DMS 273 (cell line): Measurements from ENCODE around the gene ZBTB42.

Source experiments
- DNase-seq: peaks from one replicate; lab custom pipeline; 2025; ENCODE audit not compliant: unreplicated experiment; lab: John Stamatoyannopoulos, UW

Gene ZBTB42

DNA sequence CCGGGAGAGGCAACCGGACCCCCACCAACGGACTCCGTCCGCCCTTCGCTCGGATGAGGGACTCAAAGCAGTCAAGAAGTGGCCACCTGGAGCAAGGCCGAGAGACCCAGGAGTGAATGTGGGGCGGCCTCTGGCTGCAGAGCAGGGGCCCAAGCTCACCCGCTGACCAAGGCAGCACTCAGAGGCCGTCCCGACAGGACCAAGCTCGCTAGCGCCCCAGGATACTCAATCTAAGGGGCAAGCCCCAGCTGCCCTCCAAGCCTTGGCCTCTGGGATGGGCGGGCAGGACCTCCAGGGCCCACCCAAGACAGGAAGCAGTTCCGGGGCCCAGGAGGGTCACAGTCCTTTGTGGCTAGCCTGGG lies 6.3 kb upstream of the ZBTB42 start:
- no peak for DNase-seq

GRCh38 chr14:104794993-104795780 lies 5.7 kb upstream of the ZBTB42 start, which contains the start of gene AKT1:
AKT1 (minus strand) TSS chr14:104795748; CDS start chr14:104792643, 3,105 bp downstream.
- DNase-seq: peak; percentile 65

DNA sequence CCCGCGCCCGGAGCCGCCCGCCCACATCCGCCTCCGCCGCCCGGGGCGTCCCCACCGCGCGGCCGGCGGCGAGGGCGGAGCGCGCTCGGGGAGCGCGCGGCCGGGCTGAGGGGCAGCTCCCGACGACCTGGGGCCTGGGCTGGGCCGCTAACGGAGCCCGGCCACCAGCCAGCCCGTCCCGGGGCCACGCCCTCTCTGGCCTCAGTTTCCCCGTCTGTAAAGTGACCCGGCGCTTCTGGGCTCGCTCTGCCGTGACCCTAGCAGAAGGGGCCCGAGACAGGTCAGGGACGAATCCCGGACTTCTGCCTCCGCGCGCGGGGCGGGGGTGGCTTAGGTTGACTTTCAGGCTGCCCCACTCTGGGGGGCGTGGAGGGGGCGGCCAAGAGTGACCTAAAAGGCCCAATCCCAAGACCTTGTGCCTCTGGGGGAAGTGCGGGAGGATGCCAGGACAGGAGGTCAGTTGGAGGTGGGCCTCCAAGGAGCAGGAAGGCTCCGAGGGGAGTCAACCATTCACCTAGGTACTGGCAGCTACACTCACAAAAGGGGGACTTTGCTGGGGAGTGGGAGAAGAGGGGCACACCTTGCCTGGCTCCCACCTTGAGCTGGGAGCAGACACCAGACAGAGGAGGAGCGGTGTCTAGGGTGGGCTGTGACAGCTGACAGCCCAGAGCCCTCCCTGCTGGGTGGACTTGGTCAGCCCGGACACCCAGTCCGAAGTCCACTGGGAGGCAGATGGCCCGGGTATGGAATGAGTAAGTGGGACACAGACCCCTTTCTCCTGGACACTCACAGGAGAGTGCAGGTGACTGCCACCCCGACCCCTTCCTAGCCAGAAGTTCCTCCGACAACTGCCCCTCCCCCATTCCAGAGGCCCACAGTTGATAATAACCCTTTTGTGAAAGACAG lies 4.9 kb upstream of the ZBTB42 start:
- peak; percentile 77 for DNase-seq

DNA sequence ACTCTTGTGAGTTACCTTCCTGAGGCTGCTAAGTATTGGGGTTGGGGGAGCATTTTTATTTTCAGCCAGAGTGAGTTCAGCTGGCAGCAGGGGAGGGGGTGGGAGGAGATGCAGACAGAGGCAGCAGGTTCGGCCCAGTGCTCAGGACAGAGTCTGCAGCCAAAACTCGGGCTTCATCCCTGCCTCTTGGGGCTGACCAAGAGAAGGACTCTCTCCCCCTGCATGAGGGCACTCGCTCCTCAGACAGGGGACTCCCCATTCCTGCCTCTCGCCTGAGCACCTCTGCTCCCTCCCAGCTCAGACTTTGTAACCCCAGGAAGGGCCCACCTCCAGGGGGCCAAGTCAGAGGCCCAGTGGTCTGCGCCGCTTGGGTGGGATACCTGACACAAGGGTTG lies 4.2 kb upstream of the ZBTB42 start:
- no peak for DNase-seq

GRCh38 chr14:104797115-104798044 lies 3.5 kb upstream of the ZBTB42 start:
- peak; percentile 79 for DNase-seq

GRCh38 chr14:104798300-104799243 lies 2.3 kb upstream of the ZBTB42 start:
- DNase-seq: no peak

DNA sequence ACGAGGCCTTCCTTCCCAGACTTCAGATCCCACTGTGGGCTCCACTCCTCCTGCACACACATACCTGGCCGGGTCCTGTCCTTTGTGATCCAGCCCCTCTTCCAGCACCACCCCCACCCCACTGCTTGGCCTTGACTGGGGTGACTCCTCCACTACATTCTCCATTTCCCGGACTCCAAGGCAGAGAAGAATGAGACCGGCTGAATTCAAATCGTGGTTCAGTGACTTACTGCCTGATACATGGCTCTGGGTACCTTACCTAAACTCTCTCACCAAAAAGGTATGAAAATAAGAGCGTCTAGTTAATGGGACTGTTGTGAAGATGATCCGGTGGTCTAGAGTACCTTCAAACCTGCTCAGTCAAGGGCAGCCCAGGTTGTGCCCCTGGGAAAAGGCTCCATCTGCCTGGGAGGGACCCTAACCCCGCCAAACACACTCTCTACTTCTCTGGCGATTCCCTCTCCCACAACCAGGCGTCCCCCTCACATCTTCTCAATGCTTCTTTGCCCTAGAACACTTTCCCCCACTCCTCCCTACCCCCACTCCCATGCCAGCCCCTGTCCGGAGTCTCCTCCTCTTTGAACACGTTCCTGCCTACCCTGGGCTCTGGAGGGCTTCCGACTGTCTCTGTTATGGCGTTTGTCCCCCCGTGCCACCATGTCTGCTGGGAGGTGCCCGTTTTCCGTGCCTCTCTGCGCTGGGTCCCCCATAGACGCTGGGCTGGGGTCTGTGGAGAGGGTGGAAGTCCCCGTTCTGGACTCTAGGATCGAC lies 1.5 kb upstream of the ZBTB42 start:
- peak; percentile 55 for DNase-seq

GRCh38 chr14:104800015-104800770 lies 708 bp upstream of the ZBTB42 start:
- peak; percentile 91 for DNase-seq

- peak; percentile 64 for DNase-seq
These were observed 856 bp downstream of the ZBTB42 start for GRCh38 chr14:104801520-104802393.

- peak; percentile 84 for DNase-seq
These were observed 1.7 kb downstream of the ZBTB42 start for GRCh38 chr14:104802394-104803184.

DNA sequence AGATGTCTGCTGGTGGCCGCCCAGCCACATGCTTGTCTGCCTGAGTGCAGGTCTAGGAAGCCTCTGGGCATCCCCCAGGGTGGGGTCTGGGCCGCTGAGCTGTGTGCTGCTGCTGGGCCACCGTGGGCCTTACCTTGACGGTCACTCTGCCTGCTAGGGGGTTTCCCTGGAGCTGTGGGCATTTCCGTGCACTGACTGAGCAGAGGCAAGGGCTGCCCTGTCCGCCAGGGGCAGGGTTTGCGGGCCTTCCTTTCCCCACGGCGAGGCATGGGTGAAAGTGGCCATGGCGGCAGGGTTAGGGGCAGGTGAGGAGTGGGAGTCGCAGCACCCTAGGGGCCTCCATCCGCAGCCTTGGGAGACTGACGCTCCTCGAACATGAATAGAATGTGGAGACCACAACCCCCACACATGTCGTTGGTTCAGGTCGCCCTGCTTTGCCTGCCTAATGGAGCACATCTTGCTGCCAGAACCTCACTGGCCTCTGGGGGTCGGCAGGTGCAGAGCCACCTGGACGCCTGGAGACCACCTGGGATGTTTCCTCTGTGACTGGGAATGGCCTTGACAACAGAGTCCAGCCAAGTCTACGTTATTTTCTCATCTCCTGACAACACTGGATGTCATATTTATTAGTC lies 2.5 kb downstream of the ZBTB42 start:
- DNase-seq: peak; percentile 74

DNA sequence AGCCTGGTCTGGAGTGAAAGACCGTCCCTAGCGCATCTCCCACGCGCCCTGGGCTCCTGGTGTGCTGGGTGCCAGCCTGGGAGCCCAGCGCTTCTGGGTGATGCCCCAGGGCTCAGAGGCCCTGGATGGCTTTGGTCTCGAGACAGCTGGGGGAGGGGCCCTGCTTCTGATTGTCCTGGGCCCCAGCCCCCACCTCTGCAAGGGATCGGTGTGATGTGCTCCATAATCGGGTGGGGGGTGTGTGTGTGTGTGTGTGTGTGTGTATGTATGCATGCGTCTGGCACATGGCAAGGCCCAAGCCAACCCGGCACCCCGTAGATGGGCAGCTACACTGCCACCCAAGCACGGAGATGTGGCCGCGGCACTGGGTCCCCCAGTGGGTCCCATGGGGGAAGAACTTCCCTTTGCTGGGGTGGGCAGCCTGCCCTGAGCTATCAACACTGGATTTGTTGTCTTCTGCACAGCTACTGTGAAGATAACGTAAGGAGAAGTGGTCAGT lies 3.1 kb downstream of the ZBTB42 start:
- peak; percentile 74 for DNase-seq

GRCh38 chr14:104804481-104805325 lies 3.8 kb downstream of the ZBTB42 start:
- no peak for DNase-seq

DNA sequence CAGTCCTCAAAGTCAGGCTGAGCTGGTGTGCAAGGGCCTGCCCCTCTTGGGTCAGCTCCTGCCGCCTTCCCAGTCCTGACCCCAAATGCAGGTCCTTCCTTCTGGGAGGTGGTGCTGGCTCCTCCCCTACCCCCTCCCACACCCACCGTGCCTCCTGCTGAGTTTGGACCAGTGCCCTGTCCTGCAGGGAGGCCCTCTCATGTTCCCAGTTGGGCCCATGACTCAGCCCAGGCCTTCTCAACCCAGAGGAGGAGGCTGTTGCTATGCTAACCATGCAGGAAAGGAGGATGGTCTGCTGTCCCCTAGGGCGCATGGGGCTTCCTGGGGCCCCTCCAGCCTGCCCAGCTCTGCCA lies 4.4 kb downstream of the ZBTB42 start:
- DNase-seq: peak; percentile 95
